Stimulated activated effector memory CD8-positive, alpha-beta T cell treated with anti-CD3 and anti-CD28 coated beads, Interleukin-12 subunit alpha, Interleukin-12 subunit beta, amount 100 ng/mL, for 72 hours (primary cell): Measurements from ENCODE around the gene RSKR.
A peak's percentile ranks its signal among the peaks of the same experiment; 100 is the strongest.
"Not testable (repeated sequence)": the region's sequence is repeated elsewhere in the genome, so short reads cannot be mapped to it uniquely, and the experiment has no call there.

Experiments used
- ATAC-seq: fragments of 150-1000 bp; cut with Tn5 transposase; 2 replicates; pipeline ENCODE4 v1.10.0; 2021
- DNase-seq, 2 donors: peaks; one replicate each; pipeline ENCODE4 v3.0.0; 2021 to 2022; ENCODE audit warnings: low spot score in 2 of 2
- H3K27ac Mint-ChIP-seq: one replicate; pipeline ENCODE4 v1.8.0; 2022; ENCODE audit warnings: mild to moderate bottlenecking, mixed read lengths
- H3K36me3 Mint-ChIP-seq: one replicate; pipeline ENCODE4 v1.8.0; 2022; ENCODE audit warnings: mild to moderate bottlenecking, mixed read lengths
- H3K4me1 Mint-ChIP-seq: one replicate; pipeline ENCODE4 v1.8.0; 2022; ENCODE audit warnings: mixed read lengths
- H3K4me3 Mint-ChIP-seq: one replicate; pipeline ENCODE4 v1.8.0; 2022; ENCODE audit warnings: mild to moderate bottlenecking, mixed read lengths
- H3K9me3 Mint-ChIP-seq: one replicate; pipeline ENCODE4 v1.8.0; 2022; ENCODE audit warnings: mixed read lengths

Gene RSKR

GRCh38 chr17:28604031-28604430, 10.0 kb downstream of the RSKR start:
- peaks cover 42% of the 10 kb centered on the region for H3K36me3 Mint-ChIP-seq
- not testable (repeated sequence) for H3K9me3 Mint-ChIP-seq, DNase-seq, H3K4me1 Mint-ChIP-seq, ATAC-seq, H3K4me3 Mint-ChIP-seq, H3K27ac Mint-ChIP-seq

- H3K4me3 Mint-ChIP-seq, result peak overlapping the region; percentile 94
- H3K27ac Mint-ChIP-seq, result peak overlapping the region; percentile 98
- ATAC-seq, result peak; percentile 88
- peak; percentile 56 to 85 for DNase-seq
- H3K9me3 Mint-ChIP-seq, result no peaks in the 10 kb centered on the region
- H3K4me1 Mint-ChIP-seq, result peaks cover 26% of the 10 kb centered on the region
- H3K36me3 Mint-ChIP-seq, result peaks cover 58% of the 10 kb centered on the region
These were observed 14.4 kb downstream of the RSKR start for GRCh38 chr17:28599311-28600184.

- Mint-ChIP-seq H3K4me3 (peak within 1 kb of the TSS; percentile 94), H3K27ac (peak within 1 kb of the TSS; percentile 98), H3K9me3 (no peaks in the 10 kb centered on the region), H3K36me3 (peaks cover 59% of the 10 kb centered on the region), H3K4me1 (peaks cover 26% of the 10 kb centered on the region)
- ATAC-seq, result peak; percentile 93
- peak; percentile 95 for DNase-seq
These were observed 15.1 kb downstream of the RSKR start, which contains the start of gene SPAG5 for GRCh38 chr17:28598799-28599310. Gene SPAG5 (minus strand): TSS chr17:28599025. CDS start chr17:28598946, 79 bp downstream.

GRCh38 chr17:28598389-28598788, 15.6 kb downstream of the RSKR start:
- peak overlapping the region; percentile 98 for H3K27ac Mint-ChIP-seq
- ATAC-seq, result no peak
- H3K4me3 Mint-ChIP-seq, result peak overlapping the region; percentile 94
- peaks cover 26% of the 10 kb centered on the region for H3K4me1 Mint-ChIP-seq
- peaks cover 64% of the 10 kb centered on the region for H3K36me3 Mint-ChIP-seq
- no peaks in the 10 kb centered on the region for H3K9me3 Mint-ChIP-seq
- no peak for DNase-seq

GRCh38 chr17:28597606-28598383, 16.2 kb downstream of the RSKR start:
- Mint-ChIP-seq H3K36me3 (peaks cover 69% of the 10 kb centered on the region), H3K27ac (peak overlapping the region; percentile 98), H3K9me3 (no peaks in the 10 kb centered on the region), H3K4me3 (peak overlapping the region; percentile 94), H3K4me1 (peaks cover 26% of the 10 kb centered on the region)
- ATAC-seq (no peak), DNase-seq (no peak)

- DNase-seq, result no peak
- H3K36me3 Mint-ChIP-seq, result peaks cover 97% of the 10 kb centered on the region
These were observed 21.7 kb downstream of the RSKR start for GRCh38 chr17:28592260-28592659.

GRCh38 chr17:28585851-28586250, 28.1 kb downstream of the RSKR start:
- H3K9me3 Mint-ChIP-seq, result no peaks in the 10 kb centered on the region
- peaks cover 1% of the 10 kb centered on the region for H3K4me1 Mint-ChIP-seq
- H3K27ac Mint-ChIP-seq, result no peak overlapping the region
- no peak overlapping the region for H3K4me3 Mint-ChIP-seq
- ATAC-seq, result no peak
- DNase-seq, result no peak
- H3K36me3 Mint-ChIP-seq, result peaks cover 62% of the 10 kb centered on the region

More at GRCh38 chr17:28592260-28592659, 21.7 kb downstream of the RSKR start:
- Mint-ChIP-seq H3K9me3 (no peaks in the 10 kb centered on the region), H3K4me1 (peaks cover under 1% of the 10 kb centered on the region), H3K4me3 (no peak overlapping the region), H3K27ac (peak overlapping the region; percentile 34)
- no peak for ATAC-seq

- ATAC-seq, result no peak
- H3K4me1 Mint-ChIP-seq, result peaks cover 16% of the 10 kb centered on the region
- peaks cover 59% of the 10 kb centered on the region for H3K36me3 Mint-ChIP-seq
- H3K9me3 Mint-ChIP-seq, result no peaks in the 10 kb centered on the region
- DNase-seq, result no peak
- H3K27ac Mint-ChIP-seq, result no peak overlapping the region
- no peak overlapping the region for H3K4me3 Mint-ChIP-seq
These were observed 29.6 kb downstream of the RSKR start for GRCh38 chr17:28584434-28584833.

- DNase-seq (no peak), ATAC-seq (no peak)
- no peak overlapping the region for H3K4me3 Mint-ChIP-seq
- H3K36me3 Mint-ChIP-seq, result peaks cover 55% of the 10 kb centered on the region
- no peaks in the 10 kb centered on the region for H3K9me3 Mint-ChIP-seq
- H3K27ac Mint-ChIP-seq, result no peak overlapping the region
- H3K4me1 Mint-ChIP-seq, result peaks cover 27% of the 10 kb centered on the region
These were observed 31.5 kb downstream of the RSKR start for GRCh38 chr17:28582513-28582912.

- no peak overlapping the region for H3K27ac Mint-ChIP-seq
- no peak overlapping the region for H3K4me3 Mint-ChIP-seq
- DNase-seq (no peak), ATAC-seq (no peak)
- peaks cover 55% of the 10 kb centered on the region for H3K36me3 Mint-ChIP-seq
- no peaks in the 10 kb centered on the region for H3K9me3 Mint-ChIP-seq
- H3K4me1 Mint-ChIP-seq, result peaks cover 40% of the 10 kb centered on the region
These were observed 33.0 kb downstream of the RSKR start for GRCh38 chr17:28580959-28581358.

GRCh38 chr17:28579526-28579925, 34.5 kb downstream of the RSKR start:
- H3K9me3 Mint-ChIP-seq, result no peaks in the 10 kb centered on the region
- H3K4me1 Mint-ChIP-seq, result peaks cover 50% of the 10 kb centered on the region
- peak overlapping the region; percentile 38 for H3K4me3 Mint-ChIP-seq
- peaks cover 56% of the 10 kb centered on the region for H3K36me3 Mint-ChIP-seq
- peak; percentile 84 for ATAC-seq
- peak overlapping the region; percentile 49 for H3K27ac Mint-ChIP-seq
- DNase-seq, result peak; percentile 35 to 78

GRCh38 chr17:28578246-28579195, 35.5 kb downstream of the RSKR start:
- ATAC-seq (no peak), DNase-seq (no peak)
- H3K27ac Mint-ChIP-seq, result peak overlapping the region; percentile 49
- peaks cover 56% of the 10 kb centered on the region for H3K4me1 Mint-ChIP-seq
- no peaks in the 10 kb centered on the region for H3K9me3 Mint-ChIP-seq
- peak overlapping the region; percentile 38 for H3K4me3 Mint-ChIP-seq
- H3K36me3 Mint-ChIP-seq, result peaks cover 66% of the 10 kb centered on the region

- H3K4me1 Mint-ChIP-seq, result peaks cover 64% of the 10 kb centered on the region
- no peak overlapping the region for H3K27ac Mint-ChIP-seq
- no peaks in the 10 kb centered on the region for H3K9me3 Mint-ChIP-seq
- DNase-seq (no peak), ATAC-seq (no peak)
- H3K36me3 Mint-ChIP-seq, result peaks cover 73% of the 10 kb centered on the region
- peak overlapping the region; percentile 89 for H3K4me3 Mint-ChIP-seq
These were observed 36.5 kb downstream of the RSKR start for GRCh38 chr17:28577466-28577824.

- H3K4me3 Mint-ChIP-seq, result peak within 1 kb of the TSS; percentile 89
- H3K36me3 Mint-ChIP-seq, result peaks cover 73% of the 10 kb centered on the region
- DNase-seq (peak; percentile 95 to 96), ATAC-seq (peak; percentile 89)
- peaks cover 70% of the 10 kb centered on the region for H3K4me1 Mint-ChIP-seq
- no peaks in the 10 kb centered on the region for H3K9me3 Mint-ChIP-seq
- H3K27ac Mint-ChIP-seq, result peak within 1 kb of the TSS; percentile 77
These were observed 37.1 kb downstream of the RSKR start, which contains the start of gene ALDOC for GRCh38 chr17:28576758-28577465. Gene ALDOC (minus strand): TSS chr17:28576895. CDS start chr17:28575532, 1,363 bp downstream.
